Body of pancreas (tissue), 4 donors: Measurements from ENCODE around the gene ATP11C.

Source experiments
- CTCF ChIP-seq, 7 experiments: fragments of 450-650 bp in 4 of 7; fragments of 200-600 bp in 3 of 7; sonication (generic) in 3 of 7; IDR thresholded peaks; one replicate each; pipeline ENCODE4 v1.5.1; 2016 to 2019; ENCODE audit warnings: antibody characterized with exemption in 7 of 7
- POLR2A ChIP-seq, 3 donors: fragments of 450-650 bp; IDR thresholded peaks; one replicate each; pipeline ENCODE4 v1.6.1; 2016; ENCODE audit warnings: antibody characterized with exemption in 3 of 3, mild to moderate bottlenecking in 2 of 3

GRCh38 chrX:139907078-139907477 is 25.8 kb downstream of the ATP11C start:
- TF ChIP-seq CTCF (IDR thresholded peaks at IDR 0.05) = no peak
- no peak for TF ChIP-seq POLR2A (IDR thresholded peaks at IDR 0.05)
